Kidney epithelial cell (primary cell): Measurements from ENCODE around the gene TRIM2. TPM values are rescaled to one million over a fixed set of nuclear protein-coding genes. Genes with fewer than 3 reads are reported as not detected.

Experiments used
- DNase-seq: peaks from one replicate; pipeline ENCODE4 v3.0.0-alpha.2; 2010; ENCODE audit warnings: low read depth
- H3K27me3 ChIP-seq: 2 replicates; pipeline ENCODE4 v1.6.0; 2011; ENCODE audit warnings: low read length; ENCODE audit not compliant: control insufficient read depth, insufficient read depth
- H3K36me3 ChIP-seq: 2 replicates; pipeline ENCODE4 v1.5.1; 2011; ENCODE audit warnings: low read length; ENCODE audit not compliant: control insufficient read depth, insufficient read depth
- H3K4me3 ChIP-seq: 2 replicates; pipeline ENCODE4 v1.5.1; 2011; ENCODE audit warnings: low read depth, mild to moderate bottlenecking, control low read depth, low read length
- CTCF ChIP-seq: IDR thresholded peaks from 2 replicates; pipeline ENCODE4 v1.5.1; 2011; ENCODE audit warnings: mild to moderate bottlenecking, moderate library complexity, low read length, control low read depth, inconsistent platforms; ENCODE audit not compliant: insufficient read depth, poor library complexity, severe bottlenecking
- total RNA-seq: library from RNA; depleted of rRNA; stranded (reverse); fragments of >200 nt; gene quantifications from 2 replicates; pipeline ENCODE4 v1.2.3, GENCODE V29; 2015

Gene TRIM2
- total RNA-seq, 1 donor from 2014 or later, result 83.2 TPM

DNA sequence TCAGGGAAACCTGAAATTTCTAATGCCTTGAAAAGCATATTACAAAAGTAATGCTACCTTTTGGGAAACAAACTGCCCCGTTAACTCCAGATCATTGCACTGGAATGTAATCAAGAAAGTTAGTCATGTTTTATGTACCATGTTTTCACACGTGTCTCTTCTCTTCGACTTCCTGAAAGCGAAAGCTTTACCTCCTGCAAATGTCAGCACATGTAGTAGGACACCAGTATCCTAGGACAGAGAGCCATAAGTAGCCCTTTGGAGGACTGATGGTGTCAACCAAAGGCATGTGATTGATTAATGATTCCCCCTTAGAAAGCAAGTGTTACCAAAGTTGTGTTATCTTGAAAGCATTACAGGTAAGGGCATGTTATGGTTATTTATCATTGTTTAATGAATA, 131.4 kb downstream of the TRIM2 start:
- no peak overlapping the region for H3K4me3 ChIP-seq
- DNase-seq, result peak; percentile 38

DNA sequence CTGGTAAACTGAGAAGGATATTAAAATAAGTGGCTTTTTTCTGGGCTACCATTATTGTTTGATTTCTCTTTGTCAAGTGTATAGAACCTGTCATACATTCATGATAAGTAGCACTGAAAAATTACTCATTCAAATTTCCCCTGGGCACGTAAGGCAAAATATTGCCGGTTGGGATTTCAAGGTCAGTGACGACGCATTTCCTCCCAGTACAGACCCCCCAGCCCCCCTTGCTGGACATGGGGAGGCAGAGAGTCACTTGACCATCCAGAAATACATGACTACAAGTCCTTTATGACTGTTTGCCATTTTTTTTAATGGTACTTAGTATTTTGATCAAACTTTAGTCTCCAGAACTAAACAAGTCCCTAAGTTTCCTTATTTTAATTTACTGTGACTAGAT, 133.4 kb downstream of the TRIM2 start:
- Histone ChIP-seq H3K27me3 (no peaks in the 10 kb centered on the region), H3K36me3 (no peaks in the 10 kb centered on the region), H3K4me3 (no peak overlapping the region)
- TF ChIP-seq CTCF, result no peak
- DNase-seq, result no peak

More for the DNA sequence above, 131.4 kb downstream of the TRIM2 start:
- Histone ChIP-seq H3K36me3 (no peaks in the 10 kb centered on the region), H3K27me3 (no peaks in the 10 kb centered on the region)
- TF ChIP-seq CTCF, result no peak

- no peak for TF ChIP-seq CTCF
- DNase-seq, result no peak
- no peaks in the 10 kb centered on the region for H3K27me3 ChIP-seq
- no peak overlapping the region for H3K4me3 ChIP-seq
- H3K36me3 ChIP-seq, result no peaks in the 10 kb centered on the region
Observed at GRCh38 chr4:153341575-153342090, 137.4 kb downstream of the TRIM2 start.

GRCh38 chr4:153342751-153343552, 138.7 kb downstream of the TRIM2 start:
- Histone ChIP-seq H3K27me3 (no peaks in the 10 kb centered on the region), H3K4me3 (no peak overlapping the region), H3K36me3 (no peaks in the 10 kb centered on the region)
- DNase-seq, result no peak
- TF ChIP-seq CTCF, result no peak

DNA sequence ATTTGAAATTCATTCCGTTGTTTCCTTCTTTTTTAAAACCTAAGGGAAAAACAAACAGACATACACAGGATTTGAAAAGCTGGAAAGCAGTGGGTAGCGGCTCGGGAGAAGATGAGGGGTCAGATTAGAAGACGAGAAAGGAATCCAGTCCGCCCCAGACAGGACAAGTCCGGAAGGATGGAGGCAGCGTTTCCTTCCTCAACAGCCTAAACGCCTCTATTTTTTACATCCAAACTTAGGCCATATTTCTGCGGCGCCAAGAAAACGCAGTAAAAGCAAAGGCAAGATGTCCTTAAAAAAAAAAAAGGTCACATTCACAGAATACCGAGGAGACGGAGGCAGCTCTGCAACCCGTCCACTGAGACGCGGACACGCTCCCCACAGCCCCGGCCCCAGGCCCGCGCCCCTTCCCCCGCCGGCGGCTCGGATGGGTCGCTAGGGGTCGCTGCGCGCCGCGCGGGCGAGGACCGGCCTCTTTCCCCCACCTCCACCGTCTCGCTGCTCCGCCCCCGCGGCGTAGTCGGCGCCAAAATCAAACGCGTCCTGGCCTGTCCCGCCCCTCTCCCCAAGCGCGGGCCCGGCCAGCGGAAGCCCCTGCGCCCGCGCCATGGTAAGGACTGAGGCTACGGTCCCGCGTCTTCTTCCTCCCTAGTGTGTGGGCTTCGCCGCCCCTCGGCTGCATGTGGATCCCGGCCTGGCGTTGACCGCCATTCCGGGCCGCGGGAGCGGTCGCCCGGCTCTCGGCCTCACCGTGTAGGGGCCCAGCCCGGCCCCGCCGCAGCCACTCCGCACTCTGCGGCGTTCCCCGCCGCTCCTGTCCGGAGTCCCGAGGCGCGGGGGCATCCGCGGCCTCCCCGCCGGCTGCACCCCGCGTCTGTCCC, 140.1 kb downstream of the TRIM2 start, which contains the start of gene MND1:
Gene MND1 (plus strand): TSS at position 558 of the 881 bp plus-strand sequence. CDS start 50 bp downstream, at position 608.
- no peak for DNase-seq
- peak; percentile 43 for TF ChIP-seq CTCF
- Histone ChIP-seq H3K36me3 (no peaks in the 10 kb centered on the region), H3K27me3 (no peaks in the 10 kb centered on the region), H3K4me3 (peak within 1 kb of the TSS; percentile 73)
